GM21528 (cell line): ENCODE data around the gene FOXL3.
"Not testable (repeated sequence)": the region's sequence is repeated elsewhere in the genome, so short reads cannot be mapped to it uniquely, and the experiment has no call there.

Experiments used
- ATAC-seq: cut with Tn5 transposase; IDR thresholded peaks from one replicate; pipeline ENCODE4 v1.9.1; 2021; ENCODE audit warnings: mild to moderate bottlenecking, moderate library complexity; ENCODE audit not compliant: unreplicated experiment, low FRiP score

Gene FOXL3

DNA sequence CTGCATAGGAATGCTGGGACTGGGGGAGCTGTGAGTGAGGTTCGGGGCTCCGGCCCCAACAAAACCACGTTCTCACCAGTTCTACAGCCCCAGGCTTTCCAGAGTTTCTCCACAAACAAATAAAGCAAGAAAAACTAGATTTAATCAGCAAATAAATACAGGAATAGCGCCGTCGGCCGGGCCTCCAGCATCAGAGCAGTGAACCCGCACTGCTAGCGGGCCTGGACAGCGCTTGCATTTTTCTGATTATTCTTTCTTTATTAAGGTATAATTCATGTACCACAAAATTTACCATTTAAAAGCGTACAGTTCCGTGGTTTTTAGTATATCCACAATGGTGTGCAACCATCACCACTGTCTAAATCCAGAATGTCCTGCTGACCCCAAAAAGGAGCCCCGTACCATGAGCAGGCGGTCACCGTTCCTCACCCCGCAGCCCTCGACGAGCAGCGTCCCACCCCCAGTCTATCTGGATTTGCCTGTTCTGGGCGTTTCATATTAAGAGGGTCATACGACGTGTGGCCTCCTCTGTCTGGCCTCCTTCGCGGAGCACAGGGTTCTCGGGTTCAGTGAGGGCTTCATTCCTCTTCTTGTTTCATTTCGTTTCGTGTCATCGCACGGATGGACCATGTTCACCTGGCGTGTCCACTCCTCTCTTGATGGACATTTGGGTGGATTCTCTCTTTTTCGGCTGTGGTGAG lies 35.5 kb upstream of the FOXL3 start:
- ATAC-seq, result no peak

DNA sequence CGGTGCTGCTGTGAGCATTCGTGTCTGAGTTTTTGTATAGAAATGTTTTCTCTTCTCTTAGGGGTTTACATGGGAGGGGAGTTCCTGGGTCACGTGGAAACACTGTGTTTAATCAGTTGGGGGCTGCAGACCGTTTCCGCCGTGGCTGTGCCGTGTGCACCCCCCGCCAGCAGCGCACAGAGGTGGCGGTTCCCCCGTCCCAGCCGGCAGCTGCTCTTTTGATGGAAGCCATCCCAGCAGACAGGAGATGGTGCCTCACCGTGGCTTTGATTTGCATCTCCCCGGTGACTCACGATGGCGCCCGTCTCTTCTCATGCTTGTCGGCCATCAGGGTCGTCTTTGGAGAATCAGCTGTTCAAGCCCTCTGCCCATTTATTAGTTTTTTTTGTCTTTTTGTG lies 34.9 kb upstream of the FOXL3 start:
- no peak for ATAC-seq

DNA sequence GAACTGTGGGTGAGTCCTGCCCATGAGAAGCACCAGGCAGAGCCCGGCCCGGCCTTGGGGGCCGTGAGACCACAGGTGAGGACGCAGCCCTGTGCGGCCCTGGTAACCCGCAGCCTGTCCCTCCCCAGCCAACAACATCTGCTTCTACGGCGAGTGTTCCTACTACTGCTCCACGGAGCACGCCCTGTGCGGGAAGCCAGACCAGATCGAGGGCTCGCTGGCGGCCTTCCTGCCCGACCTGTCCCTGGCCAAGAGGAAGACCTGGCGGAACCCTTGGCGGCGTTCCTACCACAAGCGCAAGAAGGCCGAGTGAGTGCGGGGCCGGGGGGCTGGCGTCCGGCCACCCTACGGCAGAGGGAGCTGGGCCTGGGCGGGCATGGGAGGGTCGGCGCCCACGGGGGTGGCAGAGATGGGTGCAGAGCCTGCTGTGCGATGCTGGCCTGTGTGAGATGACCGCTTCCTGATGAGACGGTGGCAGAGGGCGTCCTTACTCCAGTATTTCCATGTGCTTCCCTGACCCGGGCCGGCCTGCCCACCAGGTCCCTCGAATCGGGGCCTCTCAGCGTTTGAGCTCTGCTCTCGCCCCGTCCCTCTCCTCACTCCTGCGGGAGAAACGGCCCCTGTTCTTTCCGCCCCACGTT lies 34.1 kb upstream of the FOXL3 start:
- no peak for ATAC-seq

DNA sequence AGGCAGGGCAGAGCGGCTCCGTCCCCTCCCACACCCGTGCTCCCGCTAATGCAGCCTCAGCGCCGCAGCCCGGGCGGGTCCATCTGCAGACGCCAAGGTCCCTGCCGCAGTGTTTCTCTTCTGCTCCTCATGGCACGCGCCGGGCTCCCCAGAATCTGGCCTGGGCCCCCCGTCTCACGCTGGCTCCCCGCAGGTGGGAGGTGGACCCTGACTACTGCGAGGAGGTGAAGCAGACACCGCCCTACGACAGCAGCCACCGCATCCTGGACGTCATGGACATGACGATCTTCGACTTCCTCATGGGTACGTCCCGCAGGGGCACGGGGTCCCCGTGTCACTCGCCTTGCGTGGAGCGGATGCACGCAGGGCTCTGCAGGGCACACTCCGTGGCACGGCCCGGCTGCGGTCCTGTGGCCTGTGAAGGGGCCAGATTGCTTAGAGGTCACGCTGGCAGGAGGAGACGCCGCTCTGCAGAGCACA lies 33.5 kb upstream of the FOXL3 start:
- ATAC-seq, result no peak

- no peak for ATAC-seq
Measured at GRCh38 chr7:256981-257646, 32.9 kb upstream of the FOXL3 start.

- no peak for ATAC-seq
Measured at GRCh38 chr7:257647-257992, 32.4 kb upstream of the FOXL3 start.

DNA sequence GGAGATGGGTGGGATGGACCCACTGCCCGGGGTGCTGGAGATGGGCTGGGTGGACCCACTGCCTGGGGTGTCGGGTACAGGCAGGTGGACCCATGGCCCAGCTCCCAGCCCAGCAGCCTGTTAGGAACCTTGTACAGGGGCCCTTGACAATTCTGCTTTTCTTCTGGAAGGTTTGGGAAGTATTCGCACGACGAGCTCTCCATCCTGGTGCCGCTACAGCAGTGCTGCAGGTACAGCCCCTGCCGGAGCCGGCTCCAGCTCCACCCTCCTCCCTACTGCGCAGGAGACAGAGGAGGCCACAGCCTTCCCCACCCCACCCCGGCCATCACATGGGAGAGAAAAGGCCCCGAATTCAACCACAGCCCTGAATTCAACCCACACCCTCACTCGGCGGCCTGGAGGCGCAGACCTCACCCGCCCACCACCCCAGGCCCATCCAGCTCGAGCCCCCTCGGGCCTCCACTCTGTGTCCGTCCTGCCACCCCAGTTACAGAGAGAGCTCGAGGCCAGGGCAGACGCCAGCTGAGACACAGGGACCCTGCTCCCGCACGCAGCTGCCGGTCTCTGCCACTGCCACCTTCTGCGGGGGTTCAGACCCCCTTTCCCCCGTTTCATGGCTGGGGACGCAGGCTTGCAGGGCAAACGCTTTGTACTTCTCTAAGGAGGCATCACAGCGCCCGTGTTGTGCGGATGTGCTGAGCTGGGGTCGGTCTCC lies 31.3 kb upstream of the FOXL3 start:
- ATAC-seq, result no peak

- no peak for ATAC-seq
Measured at GRCh38 chr7:259191-259505, 30.8 kb upstream of the FOXL3 start.

- ATAC-seq, result no peak
Measured at GRCh38 chr7:259751-260405, 30.1 kb upstream of the FOXL3 start.

GRCh38 chr7:260441-261281 lies 29.3 kb upstream of the FOXL3 start:
- ATAC-seq, result no peak

- ATAC-seq, result no peak
Measured at GRCh38 chr7:261341-262250, 28.4 kb upstream of the FOXL3 start.

GRCh38 chr7:262251-262572 lies 27.8 kb upstream of the FOXL3 start:
- no peak for ATAC-seq

DNA sequence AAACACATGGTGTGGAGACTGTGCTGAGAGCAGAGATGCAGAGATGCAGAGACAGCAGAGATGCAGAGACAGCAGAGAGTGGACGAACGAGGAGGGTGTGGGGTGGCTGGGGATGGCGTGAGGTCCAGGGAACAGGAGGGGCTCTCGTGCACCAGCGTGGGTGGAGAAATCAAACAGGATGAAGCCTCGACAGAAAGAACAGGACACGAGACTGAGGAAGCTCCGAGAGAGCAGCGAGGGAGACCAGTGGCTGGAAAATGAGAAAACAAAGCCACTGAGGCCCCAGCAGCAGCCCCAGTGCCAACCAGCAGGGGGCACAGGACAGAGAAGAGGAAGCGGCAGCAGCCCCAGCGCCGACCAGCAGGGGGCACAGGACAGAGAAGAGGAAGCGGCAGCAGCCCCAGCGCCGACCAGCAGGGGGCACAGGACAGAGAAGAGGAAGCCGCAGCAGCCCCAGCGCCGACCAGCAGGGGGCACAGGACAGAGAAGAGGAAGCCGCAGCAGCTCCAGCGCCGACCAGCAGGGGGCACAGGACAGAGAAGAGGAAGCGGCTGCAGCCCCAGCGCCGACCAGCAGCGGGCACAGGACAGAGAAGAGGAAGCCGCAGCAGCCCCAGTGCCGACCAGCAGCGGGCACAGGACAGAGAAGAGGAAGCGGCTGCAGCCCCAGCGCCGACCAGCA lies 27.2 kb upstream of the FOXL3 start:
- ATAC-seq, result not testable (repeated sequence)

DNA sequence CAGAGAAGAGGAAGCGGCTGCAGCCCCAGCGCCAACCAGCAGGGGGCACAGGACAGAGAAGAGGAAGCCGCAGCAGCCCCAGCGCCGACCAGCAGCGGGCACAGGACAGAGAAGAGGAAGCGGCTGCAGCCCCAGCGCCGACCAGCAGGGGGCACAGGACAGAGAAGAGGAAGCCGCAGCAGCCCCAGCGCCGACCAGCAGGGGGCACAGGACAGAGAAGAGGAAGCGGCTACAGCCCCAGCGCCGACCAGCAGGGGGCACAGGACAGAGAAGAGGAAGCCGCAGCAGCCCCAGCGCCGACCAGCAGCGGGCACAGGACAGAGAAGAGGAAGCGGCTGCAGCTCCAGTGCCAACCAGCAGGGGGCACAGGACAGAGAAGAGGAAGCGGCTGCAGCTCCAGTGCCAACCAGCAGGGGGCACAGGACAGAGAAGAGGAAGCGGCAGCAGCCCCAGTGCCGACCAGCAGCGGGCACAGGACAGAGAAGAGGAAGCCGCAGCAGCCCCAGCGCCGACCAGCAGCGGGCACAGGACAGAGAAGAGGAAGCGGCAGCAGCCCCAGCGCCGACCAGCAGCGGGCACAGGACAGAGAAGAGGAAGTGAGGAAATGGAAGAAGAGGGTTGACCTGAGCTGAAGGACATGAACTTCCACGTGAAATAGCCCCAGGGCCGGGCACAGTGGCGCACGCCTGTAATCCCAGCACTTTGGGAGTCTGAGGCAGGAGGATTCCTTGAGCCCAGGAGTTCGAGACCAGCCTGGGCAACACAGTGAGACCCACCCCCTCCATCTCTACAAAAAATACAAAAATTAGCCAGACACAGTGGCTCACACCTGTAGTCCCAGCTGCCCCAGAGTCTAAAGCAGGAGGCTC lies 26.3 kb upstream of the FOXL3 start:
- ATAC-seq, result not testable (repeated sequence)

GRCh38 chr7:264541-265191 lies 25.3 kb upstream of the FOXL3 start:
- ATAC-seq, result no peak

- ATAC-seq, result no peak
Measured at GRCh38 chr7:265192-265997, 24.6 kb upstream of the FOXL3 start.
